Ovary (tissue), 3 donors: ENCODE results near the gene OLIG2.

Experiments used
- EP300 ChIP-seq: sonication (generic); formaldehyde crosslinking; IDR thresholded peaks from one replicate; pipeline ENCODE4 v1.6.1; 2017; ENCODE audit warnings: antibody characterized with exemption
- TF ChIP-seq, protein P1 (sequence below), 3 donors: fragments of 450-650 bp in 2 of 3; fragments of 200-600 bp in 1 of 3; IDR thresholded peaks; one replicate each; pipeline versions ENCODE4 v1.5.1 to v1.8.0; 2016 to 2022; ENCODE audit warnings: antibody characterized with exemption in 3 of 3, mild to moderate bottlenecking in 1 of 3
- donor health status: DM: no; HTN: no; CAD: no.

DNA sequence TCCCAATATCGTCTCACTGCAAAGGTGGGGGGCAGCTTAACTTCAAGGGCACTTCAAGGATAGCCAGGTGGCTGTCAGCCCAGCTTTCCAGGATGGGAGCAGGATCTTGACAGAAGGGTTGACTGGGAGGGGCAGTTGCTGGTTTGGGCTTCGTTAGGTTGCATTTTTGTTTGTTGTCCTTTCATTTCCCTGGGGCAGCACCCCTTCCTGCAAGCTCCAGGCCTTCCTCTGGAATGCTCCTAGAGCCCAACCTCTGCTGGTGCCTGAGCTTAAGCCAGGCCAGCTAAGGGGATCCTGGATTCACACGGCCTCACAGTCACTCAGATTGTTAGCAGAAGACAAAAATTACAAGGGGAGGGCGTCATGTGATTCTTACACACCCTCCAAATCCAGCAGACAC lies 4.1 kb upstream of the OLIG2 start:
- TF ChIP-seq, protein P1, sequence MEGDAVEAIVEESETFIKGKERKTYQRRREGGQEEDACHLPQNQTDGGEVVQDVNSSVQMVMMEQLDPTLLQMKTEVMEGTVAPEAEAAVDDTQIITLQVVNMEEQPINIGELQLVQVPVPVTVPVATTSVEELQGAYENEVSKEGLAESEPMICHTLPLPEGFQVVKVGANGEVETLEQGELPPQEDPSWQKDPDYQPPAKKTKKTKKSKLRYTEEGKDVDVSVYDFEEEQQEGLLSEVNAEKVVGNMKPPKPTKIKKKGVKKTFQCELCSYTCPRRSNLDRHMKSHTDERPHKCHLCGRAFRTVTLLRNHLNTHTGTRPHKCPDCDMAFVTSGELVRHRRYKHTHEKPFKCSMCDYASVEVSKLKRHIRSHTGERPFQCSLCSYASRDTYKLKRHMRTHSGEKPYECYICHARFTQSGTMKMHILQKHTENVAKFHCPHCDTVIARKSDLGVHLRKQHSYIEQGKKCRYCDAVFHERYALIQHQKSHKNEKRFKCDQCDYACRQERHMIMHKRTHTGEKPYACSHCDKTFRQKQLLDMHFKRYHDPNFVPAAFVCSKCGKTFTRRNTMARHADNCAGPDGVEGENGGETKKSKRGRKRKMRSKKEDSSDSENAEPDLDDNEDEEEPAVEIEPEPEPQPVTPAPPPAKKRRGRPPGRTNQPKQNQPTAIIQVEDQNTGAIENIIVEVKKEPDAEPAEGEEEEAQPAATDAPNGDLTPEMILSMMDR (IDR thresholded peaks at IDR 0.05), result no peak
- TF ChIP-seq EP300, result no peak
